ENCODE measurements around the gene XAF1. TPM values are rescaled to one million over a fixed set of nuclear protein-coding genes. Genes with fewer than 3 reads are reported as not detected.
"Not testable (repeated sequence)": the region's sequence is repeated elsewhere in the genome, so short reads cannot be mapped to it uniquely, and the experiment has no call there.

The XAF1 gene
- total RNA-seq, 1 donor from 2014 or later: 129 TPM

- intact Hi-C loops (cut with DNase I): no loop called here
- Histone ChIP-seq H3K27ac (no peak overlapping the region), H3K27me3 (ENCODE audit: low read depth) (peaks cover 4% of the 10 kb centered on the region), H3K4me3 (no peak overlapping the region), H3K9me3 (no peaks in the 10 kb centered on the region), H3K4me1 (no peaks in the 10 kb centered on the region), H3K36me3 (no peaks in the 10 kb centered on the region)
- no peak for DNase-seq
- no peak for ATAC-seq
- no peak for TF ChIP-seq CTCF (IDR thresholded peaks at IDR 0.05)
Observed at GRCh38 chr17:6811510-6811909, 55.7 kb downstream of the XAF1 start.

DNA sequence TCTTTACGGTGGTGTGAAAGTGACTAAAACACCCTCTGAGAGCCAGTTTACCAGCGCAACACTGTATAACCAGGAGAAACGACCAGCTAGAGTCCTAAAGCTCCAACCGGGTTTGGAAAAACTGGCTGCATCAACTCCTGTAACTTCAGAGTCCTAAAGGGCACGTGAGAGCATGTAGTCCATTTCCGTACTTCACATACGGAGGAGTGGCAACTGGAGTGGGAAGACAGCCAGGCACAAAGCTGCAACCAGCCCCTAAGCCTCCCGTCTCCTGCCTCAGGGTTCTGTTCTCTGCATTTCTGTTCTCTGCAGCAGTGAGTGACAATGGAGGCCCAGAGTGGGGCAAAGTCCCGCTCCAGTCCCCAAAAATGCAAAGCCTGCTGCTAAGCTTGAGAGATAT, 56.4 kb downstream of the XAF1 start:
- H3K27me3 ChIP-seq (ENCODE audit: low read depth): peaks cover 4% of the 10 kb centered on the region
- no peaks in the 10 kb centered on the region for H3K9me3 ChIP-seq
- no peak overlapping the region for H3K27ac ChIP-seq
- H3K4me3 ChIP-seq: no peak overlapping the region
- H3K36me3 ChIP-seq: no peaks in the 10 kb centered on the region
- intact Hi-C loops (cut with DNase I): no loop called here
- DNase-seq (no peak), ATAC-seq (no peak)
- no peak for TF ChIP-seq CTCF (IDR thresholded peaks at IDR 0.05)
- no peaks in the 10 kb centered on the region for H3K4me1 ChIP-seq

- Histone ChIP-seq H3K27me3 (ENCODE audit: low read depth) (peaks cover 6% of the 10 kb centered on the region), H3K4me1 (no peaks in the 10 kb centered on the region), H3K36me3 (no peaks in the 10 kb centered on the region), H3K9me3 (no peaks in the 10 kb centered on the region), H3K27ac (no peak overlapping the region), H3K4me3 (no peak overlapping the region)
- no peak for ATAC-seq
- no peak for TF ChIP-seq CTCF (IDR thresholded peaks at IDR 0.05)
- no peak for DNase-seq
- intact Hi-C loops (cut with DNase I): no loop called here
Observed at GRCh38 chr17:6815775-6816174, 59.9 kb downstream of the XAF1 start.

DNA sequence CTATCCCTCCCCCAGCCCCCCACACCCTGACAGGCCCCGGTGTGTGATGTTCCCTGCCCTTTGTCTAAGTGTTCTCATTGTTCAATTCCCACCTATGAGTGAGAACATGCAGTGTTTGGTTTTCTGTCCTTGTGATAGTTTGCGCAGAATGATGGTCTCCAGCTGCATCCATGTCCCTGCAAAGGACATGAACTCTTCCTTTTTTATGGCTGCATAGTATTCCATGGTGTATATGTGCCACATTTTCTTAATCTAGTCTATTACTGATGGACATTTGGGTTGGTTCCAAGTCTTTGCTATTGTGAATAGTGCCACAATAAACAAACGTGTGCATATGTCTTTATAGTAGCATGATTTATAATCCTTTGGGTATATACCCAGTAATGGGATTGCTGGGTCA, 60.5 kb downstream of the XAF1 start:
- ATAC-seq; H3K27me3 ChIP-seq (ENCODE audit: low read depth); intact Hi-C loops (cut with DNase I); H3K4me1 ChIP-seq; DNase-seq; H3K9me3 ChIP-seq; H3K27ac ChIP-seq; H3K4me3 ChIP-seq; H3K36me3 ChIP-seq: not testable (repeated sequence)

- ATAC-seq (no peak), DNase-seq (no peak)
- no peak overlapping the region for H3K4me3 ChIP-seq
- no peaks in the 10 kb centered on the region for H3K4me1 ChIP-seq
- H3K36me3 ChIP-seq: no peaks in the 10 kb centered on the region
- no peaks in the 10 kb centered on the region for H3K9me3 ChIP-seq
- peaks cover 6% of the 10 kb centered on the region for H3K27me3 ChIP-seq (ENCODE audit: low read depth)
- intact Hi-C loops (cut with DNase I): no loop called here
- no peak for TF ChIP-seq CTCF (IDR thresholded peaks at IDR 0.05)
- no peak overlapping the region for H3K27ac ChIP-seq
Observed at GRCh38 chr17:6818938-6819337, 63.1 kb downstream of the XAF1 start.

- ATAC-seq: no peak
- DNase-seq: no peak
- Histone ChIP-seq H3K27ac (no peak overlapping the region), H3K4me3 (no peak overlapping the region), H3K36me3 (no peaks in the 10 kb centered on the region), H3K9me3 (no peaks in the 10 kb centered on the region), H3K4me1 (no peaks in the 10 kb centered on the region), H3K27me3 (ENCODE audit: low read depth) (peaks cover 5% of the 10 kb centered on the region)
- intact Hi-C loops (cut with DNase I): no loop called here
- TF ChIP-seq CTCF (IDR thresholded peaks at IDR 0.05): no peak
Observed at GRCh38 chr17:6823011-6823442, 67.2 kb downstream of the XAF1 start.

Other genes starting within 250 kb of the XAF1 start
- gene PITPNM3, start 199.5 kb upstream of the XAF1 start, total RNA-seq: 12.3 TPM
- gene KIAA0753, start 115.3 kb upstream of the XAF1 start, total RNA-seq: 20.0 TPM
- gene TXNDC17, start 115.0 kb upstream of the XAF1 start, total RNA-seq: 50.4 TPM
- gene MED31, start 104.4 kb upstream of the XAF1 start, total RNA-seq: 17.4 TPM
- 1.9 TPM for gene C17orf100, start 104.3 kb upstream of the XAF1 start, total RNA-seq
- not detected for gene SLC13A5, start 42.7 kb upstream of the XAF1 start, total RNA-seq
- not detected for gene FBXO39, start 20.2 kb downstream of the XAF1 start, total RNA-seq
- gene TEKT1, start 75.7 kb downstream of the XAF1 start, total RNA-seq: 9.7 TPM
- gene ALOX12, start 240.0 kb downstream of the XAF1 start, total RNA-seq: 0.86 TPM